ENCODE results near the gene CDH4. TPM values are rescaled to one million over a fixed set of nuclear protein-coding genes. Genes with fewer than 3 reads are reported as not detected.

The CDH4 gene
- total and polyA plus RNA-seq, 2 donors (not counting 3 experiments of a cell fraction or from before 2014, with no cell fraction given), result 0.17 to 0.51 TPM

GRCh38 chr20:61695741-61696140 is 443.7 kb downstream of the CDH4 start:
- Histone ChIP-seq H3K4me1 (ENCODE audit: control insufficient read depth, extremely low read depth, insufficient read depth, low read length) (no peaks in the 10 kb centered on the region), H3K9ac (replicated peaks; ENCODE audit: extremely low read depth, insufficient read depth, low read length) (no peak overlapping the region), H3K27me3 (ENCODE audit: control insufficient read depth in 2 of 2, insufficient read depth in 2 of 2, low read length in 2 of 2) (no peaks in the 10 kb centered on the region), H4K20me1 (replicated peaks; ENCODE audit: control insufficient read depth, extremely low read depth, insufficient read depth, low read length) (no peaks in the 10 kb centered on the region), H3K36me3 (ENCODE audit: control insufficient read depth in 2 of 2, extremely low read depth in 1 of 2, insufficient read depth in 2 of 2, low read length in 2 of 2) (no peaks in the 10 kb centered on the region), H3K9me1 (replicated peaks; ENCODE audit: control insufficient read depth, extremely low read depth, insufficient read depth, low read length) (no peaks in the 10 kb centered on the region), H3K4me2 (ENCODE audit: insufficient read depth, low read length) (no peak overlapping the region), H2AFZ (ENCODE audit: low read depth, low read length) (no peak overlapping the region), H3K79me2 (ENCODE audit: control insufficient read depth, insufficient read depth, low read length) (no peaks in the 10 kb centered on the region), H3K4me3 (replicated peaks in 1 of 3; ENCODE audit: insufficient read depth in 1 of 3, low read depth in 1 of 3, low read length in 3 of 3) (no peak overlapping the region), H3K27ac (ENCODE audit: insufficient read depth, low read depth, low read length) (no peak overlapping the region), H3K9me3 (replicated peaks; ENCODE audit: control insufficient read depth, insufficient read depth, low read length) (no peaks in the 10 kb centered on the region)
- intact Hi-C loops (cut with micrococcal nuclease) (no loop called here), dilution Hi-C loops (cut with MboI; ENCODE audit: extremely low pct_ligation_motif_present, low sequenced_read_pairs) (no loop called here)
- no peak for DNase-seq (ENCODE audit: low read depth, low spot score)
- no peak for FAIRE-seq
- ChIA-PET CTCF (no interaction called here), POLR2A (no interaction called here)
- no peak for TF ChIP-seq MYC (IDR thresholded peaks at IDR 0.05; ENCODE audit: low read depth, low read length)
- no peak for TF ChIP-seq POLR2AphosphoS5 (IDR thresholded peaks at IDR 0.05; ENCODE audit: insufficient read depth, low read depth, low read length)
- no TSS peak for BruUV-seq (replicated peaks)

- TF ChIP-seq, protein P1, sequence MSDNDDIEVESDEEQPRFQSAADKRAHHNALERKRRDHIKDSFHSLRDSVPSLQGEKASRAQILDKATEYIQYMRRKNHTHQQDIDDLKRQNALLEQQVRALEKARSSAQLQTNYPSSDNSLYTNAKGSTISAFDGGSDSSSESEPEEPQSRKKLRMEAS (IDR thresholded peaks at IDR 0.05; ENCODE audit: insufficient read depth, insufficient read length), result no peak
- TF ChIP-seq POLR2AphosphoS5 (IDR thresholded peaks at IDR 0.05; ENCODE audit: insufficient read depth, low read depth, low read length) (no peak), POLR2A (IDR thresholded peaks at IDR 0.05; ENCODE audit: low read depth, low read length) (no peak), JUN (IDR thresholded peaks at IDR 0.05; ENCODE audit: borderline replicate concordance, insufficient read depth, insufficient read length, low read depth) (no peak), FOS (IDR thresholded peaks at IDR 0.05; ENCODE audit: borderline replicate concordance, insufficient read depth, low read length) (no peak), EZH2 (IDR thresholded peaks at IDR 0.05; ENCODE audit: borderline replicate concordance, low read depth, low read length, severe bottlenecking) (no peak), MYC (IDR thresholded peaks at IDR 0.05; ENCODE audit: low read depth, low read length) (no peak), CTCF (IDR thresholded peaks at IDR 0.05; ENCODE audit: extremely low read depth in 1 of 2, insufficient read depth in 1 of 2, low read depth in 1 of 2, low read length in 2 of 2) (no peak), GATA2 (IDR thresholded peaks at IDR 0.05; ENCODE audit: insufficient read depth, insufficient read length, low read depth, low read length) (no peak)
- POLR2A ChIA-PET, result no interaction called here
- no peak overlapping the region for H2AFZ ChIP-seq (ENCODE audit: low read depth, low read length)
- dilution Hi-C loops (cut with MboI; ENCODE audit: extremely low pct_ligation_motif_present, low sequenced_read_pairs), result no loop called here
- intact Hi-C loops (cut with micrococcal nuclease), result no loop called here
- no peaks in the 10 kb centered on the region for H3K79me2 ChIP-seq (ENCODE audit: control insufficient read depth, insufficient read depth, low read length)
- no TSS peak for BruUV-seq (replicated peaks)
- DNase-seq (ENCODE audit: low read depth, low spot score), result no peak
- H3K9me3 ChIP-seq (replicated peaks; ENCODE audit: control insufficient read depth, insufficient read depth, low read length), result no peaks in the 10 kb centered on the region
- no peaks in the 10 kb centered on the region for H3K4me1 ChIP-seq (ENCODE audit: control insufficient read depth, extremely low read depth, insufficient read depth, low read length)
- no peak overlapping the region for H3K27ac ChIP-seq (ENCODE audit: insufficient read depth, low read depth, low read length)
- H3K4me2 ChIP-seq (ENCODE audit: insufficient read depth, low read length), result no peak overlapping the region
- no peaks in the 10 kb centered on the region for H3K27me3 ChIP-seq (ENCODE audit: control insufficient read depth in 2 of 2, insufficient read depth in 2 of 2, low read length in 2 of 2)
- H3K9ac ChIP-seq (replicated peaks; ENCODE audit: extremely low read depth, insufficient read depth, low read length), result no peak overlapping the region
- H3K4me3 ChIP-seq (replicated peaks in 1 of 3; ENCODE audit: insufficient read depth in 1 of 3, low read depth in 1 of 3, low read length in 3 of 3), result no peak overlapping the region
- no peak for FAIRE-seq
- CTCF ChIA-PET, result no interaction called here
- H3K36me3 ChIP-seq (ENCODE audit: control insufficient read depth in 2 of 2, extremely low read depth in 1 of 2, insufficient read depth in 2 of 2, low read length in 2 of 2), result no peaks in the 10 kb centered on the region
- H4K20me1 ChIP-seq (replicated peaks; ENCODE audit: control insufficient read depth, extremely low read depth, insufficient read depth, low read length), result no peaks in the 10 kb centered on the region
- H3K9me1 ChIP-seq (replicated peaks; ENCODE audit: control insufficient read depth, extremely low read depth, insufficient read depth, low read length), result no peaks in the 10 kb centered on the region
Observed at GRCh38 chr20:61696181-61696735, 444.2 kb downstream of the CDH4 start.

Measured in endothelial cell of umbilical vein (primary cell).